GM12801 (cell line): Measurements from ENCODE around the gene BRF1.

Experiments used
- TF ChIP-seq, protein P1 (sequence below): IDR thresholded peaks from one replicate; pipeline ENCODE4 v1.5.1; 2011; ENCODE audit warnings: control low read depth; ENCODE audit not compliant: insufficient read length; ENCODE audit errors: extremely low read depth

Gene BRF1

DNA sequence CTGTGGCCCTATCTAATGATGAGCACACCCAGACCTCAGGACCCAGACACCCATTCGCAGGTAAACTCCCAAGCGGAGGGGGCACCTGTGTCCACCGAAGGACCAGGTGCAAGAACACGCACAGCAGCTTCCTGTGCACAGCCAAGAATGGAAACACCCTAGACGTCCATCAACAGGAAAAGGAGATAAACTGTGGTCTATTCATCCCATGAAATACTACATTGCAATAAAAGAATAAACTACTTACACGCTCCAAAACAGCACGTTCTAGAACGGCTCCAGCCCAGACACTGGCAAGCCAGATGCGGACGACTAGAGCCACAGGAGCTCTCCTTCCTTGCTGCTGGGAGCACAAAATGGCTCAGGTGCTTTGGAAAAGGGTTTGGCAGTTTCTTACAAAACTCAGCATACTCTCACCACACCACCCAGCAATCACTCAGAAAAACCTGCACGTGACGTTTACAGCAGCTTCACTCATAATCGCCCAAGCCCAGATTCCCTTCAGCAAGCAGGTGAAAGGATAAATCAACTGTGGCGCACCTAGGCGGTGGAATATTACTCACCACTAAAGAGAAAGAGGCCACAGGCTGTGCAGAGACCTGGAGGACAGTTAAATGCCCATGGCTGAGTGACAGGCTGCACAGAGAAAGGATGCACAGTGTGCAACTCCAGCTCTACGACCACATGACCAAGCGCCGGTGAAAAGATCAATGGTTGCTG lies 21.0 kb downstream of the BRF1 start:
- TF ChIP-seq, protein P1, sequence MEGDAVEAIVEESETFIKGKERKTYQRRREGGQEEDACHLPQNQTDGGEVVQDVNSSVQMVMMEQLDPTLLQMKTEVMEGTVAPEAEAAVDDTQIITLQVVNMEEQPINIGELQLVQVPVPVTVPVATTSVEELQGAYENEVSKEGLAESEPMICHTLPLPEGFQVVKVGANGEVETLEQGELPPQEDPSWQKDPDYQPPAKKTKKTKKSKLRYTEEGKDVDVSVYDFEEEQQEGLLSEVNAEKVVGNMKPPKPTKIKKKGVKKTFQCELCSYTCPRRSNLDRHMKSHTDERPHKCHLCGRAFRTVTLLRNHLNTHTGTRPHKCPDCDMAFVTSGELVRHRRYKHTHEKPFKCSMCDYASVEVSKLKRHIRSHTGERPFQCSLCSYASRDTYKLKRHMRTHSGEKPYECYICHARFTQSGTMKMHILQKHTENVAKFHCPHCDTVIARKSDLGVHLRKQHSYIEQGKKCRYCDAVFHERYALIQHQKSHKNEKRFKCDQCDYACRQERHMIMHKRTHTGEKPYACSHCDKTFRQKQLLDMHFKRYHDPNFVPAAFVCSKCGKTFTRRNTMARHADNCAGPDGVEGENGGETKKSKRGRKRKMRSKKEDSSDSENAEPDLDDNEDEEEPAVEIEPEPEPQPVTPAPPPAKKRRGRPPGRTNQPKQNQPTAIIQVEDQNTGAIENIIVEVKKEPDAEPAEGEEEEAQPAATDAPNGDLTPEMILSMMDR, result no peak

DNA sequence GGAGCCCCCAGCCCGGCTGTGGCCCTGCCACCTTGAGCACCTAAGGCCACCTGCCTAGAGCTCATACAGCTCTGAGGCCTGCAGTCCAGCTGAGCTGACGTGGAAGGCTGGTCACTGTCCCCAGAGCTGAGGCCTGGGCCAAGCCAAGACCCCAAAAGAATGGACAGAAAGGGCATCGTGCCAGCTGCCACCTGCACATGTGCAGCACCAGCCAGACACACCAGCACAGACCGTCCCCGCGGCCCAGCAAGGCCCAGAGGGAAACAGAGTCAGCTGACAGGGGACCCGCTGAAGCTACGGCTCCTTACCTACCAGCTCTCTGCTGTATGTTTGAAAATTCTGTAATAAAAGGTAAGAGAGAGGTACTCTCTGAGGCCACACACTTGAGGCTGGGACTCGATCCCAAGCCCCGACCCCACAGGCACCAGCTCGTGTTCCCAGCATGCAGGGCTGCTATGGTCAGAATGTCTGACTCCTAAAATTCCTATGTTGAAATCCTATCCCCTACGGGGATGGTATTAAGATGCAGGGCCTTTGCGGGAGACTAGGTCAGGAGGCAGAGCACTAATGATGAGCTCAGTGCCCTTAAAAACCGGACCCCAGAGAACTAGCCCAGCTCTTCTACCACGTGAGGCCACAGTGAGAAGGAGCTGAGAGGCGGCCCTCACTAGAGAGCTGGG lies 25.4 kb downstream of the BRF1 start:
- TF ChIP-seq, protein P1, result no peak

DNA sequence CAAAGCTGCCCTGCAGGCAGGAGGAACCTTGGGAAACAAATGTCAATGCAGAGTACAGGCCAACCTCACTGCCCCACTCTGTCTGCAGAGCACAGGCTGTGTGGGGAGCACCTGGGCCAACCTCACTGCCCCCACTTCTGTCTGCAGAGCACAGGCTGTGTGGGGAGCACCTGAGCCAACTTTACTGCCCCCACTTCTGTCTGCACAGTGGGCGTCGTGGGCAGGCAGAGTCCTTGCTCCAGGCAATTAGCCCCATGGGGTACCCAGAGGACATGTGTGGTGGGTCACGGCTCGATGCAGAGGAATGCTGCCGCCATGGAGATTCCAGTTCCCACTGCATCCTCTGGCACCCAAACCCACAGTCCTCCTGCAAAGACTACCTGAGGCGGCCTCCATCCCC lies 26.2 kb downstream of the BRF1 start:
- TF ChIP-seq, protein P1, result no peak

DNA sequence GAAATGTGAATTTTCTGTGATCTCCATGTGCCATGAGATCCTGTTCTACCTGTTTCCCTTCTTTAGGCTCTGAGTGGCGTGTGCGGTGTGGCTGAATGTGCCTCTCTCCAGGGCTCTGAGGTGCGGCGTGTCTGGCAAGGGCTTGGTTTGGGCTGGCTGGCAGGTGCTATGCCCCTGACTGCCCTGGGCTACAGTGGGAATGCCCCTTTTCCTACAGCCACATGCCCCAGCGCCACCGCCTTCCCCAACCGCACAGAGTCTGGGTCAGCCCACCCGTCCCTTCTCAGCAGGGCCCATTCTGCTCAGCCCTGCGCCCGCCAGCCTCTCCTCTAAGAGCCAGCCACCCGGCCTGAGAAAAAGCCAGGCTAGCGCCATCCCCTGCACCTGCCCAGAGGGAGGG lies 27.7 kb downstream of the BRF1 start:
- TF ChIP-seq, protein P1, result no peak

DNA sequence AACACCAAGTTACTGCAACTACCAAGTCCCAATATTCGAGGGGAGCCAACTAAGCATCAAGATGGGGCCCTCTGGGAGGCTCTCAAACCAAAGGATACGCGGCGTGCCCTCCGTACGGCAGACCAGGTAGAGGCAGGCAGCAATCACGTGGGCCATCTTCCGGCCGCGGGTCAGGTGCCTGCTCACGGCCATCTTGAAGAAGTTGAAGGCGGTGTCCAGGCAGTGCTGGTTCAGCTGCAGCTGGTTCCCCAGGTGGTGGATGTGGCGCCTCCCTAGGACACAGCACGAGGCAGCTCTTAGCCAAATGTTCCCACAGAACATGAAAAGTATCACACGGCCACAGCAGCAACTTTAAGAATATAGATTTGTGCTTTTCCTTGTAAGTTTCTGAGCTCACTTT lies 28.2 kb downstream of the BRF1 start:
- TF ChIP-seq, protein P1, result no peak

DNA sequence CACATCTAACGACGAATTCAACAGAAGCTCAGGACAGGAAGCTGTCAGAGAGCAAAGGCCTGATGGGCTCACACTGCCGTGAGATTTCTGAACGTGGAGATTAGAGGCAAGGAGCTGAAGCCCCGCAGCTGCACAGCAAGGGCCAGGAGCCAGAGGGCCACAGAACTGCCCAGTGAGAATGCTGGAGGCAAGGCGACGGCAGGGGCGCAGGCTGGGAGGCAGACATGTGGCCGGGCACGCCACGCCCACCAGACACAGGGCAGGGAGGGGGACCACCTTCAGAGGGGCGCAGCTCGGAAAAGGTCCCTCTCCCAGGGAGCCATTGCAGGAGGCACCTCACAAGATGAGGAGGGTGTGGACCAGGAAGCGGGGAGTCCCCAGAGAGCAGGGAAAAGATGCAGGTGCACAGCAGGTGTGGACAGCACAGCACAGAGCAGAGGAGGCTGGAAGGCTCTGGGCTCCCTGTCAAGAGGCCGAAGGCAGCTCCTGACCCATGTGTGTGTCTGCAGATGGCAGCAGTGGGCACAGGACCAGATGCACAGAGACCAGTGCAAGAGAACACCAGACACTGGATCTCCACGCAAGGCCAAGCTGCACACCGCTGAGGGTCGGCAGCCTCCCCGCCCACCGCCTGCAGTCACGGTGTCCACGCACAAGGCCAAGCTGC lies 29.4 kb downstream of the BRF1 start:
- TF ChIP-seq, protein P1, result no peak

DNA sequence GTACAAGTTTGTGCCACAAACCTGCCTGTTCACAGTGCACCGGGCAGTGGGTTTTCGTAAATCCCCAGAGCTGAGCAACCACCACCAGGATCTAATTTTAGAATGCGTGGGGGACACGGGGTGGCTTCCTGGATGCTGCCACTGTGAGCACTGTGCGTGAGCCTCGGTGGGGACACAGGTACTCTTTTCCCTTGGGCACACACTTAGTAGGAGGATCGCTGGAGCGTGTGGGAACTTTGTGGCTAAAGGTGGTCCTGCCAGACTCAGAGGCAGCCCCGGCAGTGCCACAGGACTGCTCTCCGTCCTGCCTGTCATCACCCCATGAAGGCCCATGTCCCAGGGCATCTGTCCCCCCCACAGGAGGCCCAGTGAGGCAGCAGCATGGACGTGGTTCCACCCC lies 31.4 kb downstream of the BRF1 start:
- TF ChIP-seq, protein P1, result no peak
